GM12801 (cell line): ENCODE results near the gene KIF9.

Experiments used
- TF ChIP-seq, protein P1 (sequence below): IDR thresholded peaks from one replicate; pipeline ENCODE4 v1.5.1; 2011; ENCODE audit warnings: control low read depth; ENCODE audit not compliant: insufficient read length; ENCODE audit errors: extremely low read depth

The KIF9 gene

GRCh38 chr3:47314056-47314764 is 31.6 kb upstream of the KIF9 start:
- TF ChIP-seq, protein P1, sequence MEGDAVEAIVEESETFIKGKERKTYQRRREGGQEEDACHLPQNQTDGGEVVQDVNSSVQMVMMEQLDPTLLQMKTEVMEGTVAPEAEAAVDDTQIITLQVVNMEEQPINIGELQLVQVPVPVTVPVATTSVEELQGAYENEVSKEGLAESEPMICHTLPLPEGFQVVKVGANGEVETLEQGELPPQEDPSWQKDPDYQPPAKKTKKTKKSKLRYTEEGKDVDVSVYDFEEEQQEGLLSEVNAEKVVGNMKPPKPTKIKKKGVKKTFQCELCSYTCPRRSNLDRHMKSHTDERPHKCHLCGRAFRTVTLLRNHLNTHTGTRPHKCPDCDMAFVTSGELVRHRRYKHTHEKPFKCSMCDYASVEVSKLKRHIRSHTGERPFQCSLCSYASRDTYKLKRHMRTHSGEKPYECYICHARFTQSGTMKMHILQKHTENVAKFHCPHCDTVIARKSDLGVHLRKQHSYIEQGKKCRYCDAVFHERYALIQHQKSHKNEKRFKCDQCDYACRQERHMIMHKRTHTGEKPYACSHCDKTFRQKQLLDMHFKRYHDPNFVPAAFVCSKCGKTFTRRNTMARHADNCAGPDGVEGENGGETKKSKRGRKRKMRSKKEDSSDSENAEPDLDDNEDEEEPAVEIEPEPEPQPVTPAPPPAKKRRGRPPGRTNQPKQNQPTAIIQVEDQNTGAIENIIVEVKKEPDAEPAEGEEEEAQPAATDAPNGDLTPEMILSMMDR, result no peak

- TF ChIP-seq, protein P1, result no peak
Measured at GRCh38 chr3:47313341-47314055, 30.9 kb upstream of the KIF9 start.

GRCh38 chr3:47310391-47310790 is 27.8 kb upstream of the KIF9 start:
- TF ChIP-seq, protein P1, result no peak

- TF ChIP-seq, protein P1, result no peak
Measured at GRCh38 chr3:47306022-47306421, 23.4 kb upstream of the KIF9 start.

GRCh38 chr3:47301456-47301855 is 18.9 kb upstream of the KIF9 start:
- TF ChIP-seq, protein P1, result no peak

DNA sequence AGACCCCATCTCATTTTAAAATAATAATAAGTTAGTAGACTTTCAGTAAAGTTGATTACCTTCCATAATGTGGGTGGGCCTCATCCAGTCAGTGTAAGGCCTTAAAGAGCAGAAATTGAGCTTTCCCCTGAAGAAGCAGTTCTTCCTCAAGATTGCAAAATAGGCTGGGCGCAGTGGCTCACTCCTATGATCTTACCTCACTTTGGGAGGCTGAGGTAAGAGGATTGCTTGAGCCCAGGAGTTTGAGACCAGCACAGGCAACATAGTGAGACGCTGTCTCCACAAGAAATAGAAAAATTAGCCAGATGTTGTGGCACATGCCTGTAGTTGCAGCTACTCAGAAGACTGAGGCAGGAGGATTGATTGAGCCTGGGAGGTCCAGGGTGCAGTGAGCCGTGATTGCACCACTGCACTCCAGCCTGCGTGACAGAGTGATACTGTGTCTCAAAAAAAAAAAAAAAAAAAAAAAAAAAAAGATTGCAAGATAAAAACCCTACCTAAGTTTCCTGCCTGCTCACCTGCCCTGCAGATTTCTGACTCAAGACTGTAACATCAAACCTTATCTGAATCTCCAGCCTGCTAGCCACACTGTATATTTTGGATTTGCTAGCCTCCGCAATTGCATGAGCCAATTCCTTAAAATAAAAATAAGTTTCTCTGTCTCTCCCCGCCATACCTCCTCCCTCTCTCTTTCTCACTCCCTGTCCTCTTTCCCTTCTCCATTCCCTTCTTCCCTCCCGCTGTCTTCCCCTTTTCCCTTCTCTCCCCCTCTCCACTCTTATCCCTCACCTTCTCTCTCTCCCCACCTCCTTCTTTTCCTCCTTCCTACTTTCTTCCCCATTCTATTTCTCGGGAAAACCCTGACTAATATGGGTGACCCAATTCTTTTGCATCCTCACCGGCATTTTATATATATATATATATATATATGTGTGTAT is 17.1 kb upstream of the KIF9 start:
- TF ChIP-seq, protein P1, result no peak

- TF ChIP-seq, protein P1, result no peak
Measured at GRCh38 chr3:47298439-47298838, 15.8 kb upstream of the KIF9 start.
